Activated naive CD4-positive, alpha-beta T cell (primary cell): ENCODE results near the gene COL5A2.

Source experiments
- DNase-seq, 4 experiments: peaks; one replicate each; lab custom pipeline; 2025; lab: John Stamatoyannopoulos, UW

Gene COL5A2

DNA sequence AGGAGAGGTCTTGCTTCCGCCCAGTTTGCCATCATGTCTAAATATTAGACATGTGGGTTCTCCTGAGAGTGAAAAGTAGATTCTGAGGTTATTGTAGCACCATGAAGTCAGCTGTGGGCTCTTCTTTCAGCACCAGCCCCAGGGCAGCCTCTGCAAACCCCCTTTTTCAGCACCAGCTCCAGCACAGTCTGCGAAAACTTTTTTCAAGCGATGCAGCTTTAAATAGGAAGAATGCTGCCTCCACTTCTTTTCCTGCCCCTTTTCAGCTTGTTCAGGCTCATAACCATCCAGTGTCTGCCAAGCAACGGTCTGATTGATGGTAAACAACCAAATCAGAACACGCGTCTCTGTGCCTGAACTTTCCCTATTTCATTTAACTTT lies at the start of gene COL5A2:
Gene COL5A2, minus strand, starts transcription at position 192 of the 381 bp plus-strand sequence. Its CDS starts 157 bp downstream, at position 35.
- DNase-seq = no peak

DNA sequence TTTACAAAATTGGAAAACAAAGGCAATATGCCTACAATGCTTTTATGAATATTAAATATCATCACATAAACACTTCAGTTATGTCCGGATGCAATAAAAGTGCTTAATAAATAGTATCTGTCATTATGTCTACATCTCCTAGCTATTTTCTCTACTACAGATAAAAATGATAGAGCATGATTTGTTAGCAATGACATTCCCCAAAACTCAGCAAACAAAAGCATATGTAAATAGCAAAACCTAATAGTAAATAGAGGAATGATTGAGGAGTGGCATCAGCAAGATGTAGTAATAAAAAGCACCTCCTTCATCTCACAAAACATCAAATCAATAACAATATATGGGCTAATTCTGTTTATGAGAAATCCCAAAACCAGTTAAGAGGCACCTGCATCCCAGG lies 46.5 kb upstream of the COL5A2 start:
- DNase-seq = no peak

DNA sequence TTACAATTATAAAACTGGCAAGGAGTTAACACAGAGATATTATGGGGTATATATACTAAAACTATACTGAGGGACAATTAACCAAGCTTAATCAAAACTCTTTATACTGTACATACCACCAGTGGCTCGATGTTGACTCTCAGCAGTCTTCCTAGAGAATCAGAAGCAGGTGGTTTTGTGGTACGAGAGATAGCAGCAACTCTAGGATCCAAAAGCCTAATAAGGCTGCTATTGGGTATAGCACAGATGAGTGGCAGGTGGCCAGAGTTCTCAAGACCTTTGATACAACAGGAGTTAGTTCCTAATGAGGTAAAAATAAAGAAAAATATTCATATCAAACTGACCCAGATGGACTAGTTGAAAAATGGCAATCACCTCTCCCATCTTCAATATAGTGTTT lies 45.5 kb upstream of the COL5A2 start:
- no peak for DNase-seq

DNA sequence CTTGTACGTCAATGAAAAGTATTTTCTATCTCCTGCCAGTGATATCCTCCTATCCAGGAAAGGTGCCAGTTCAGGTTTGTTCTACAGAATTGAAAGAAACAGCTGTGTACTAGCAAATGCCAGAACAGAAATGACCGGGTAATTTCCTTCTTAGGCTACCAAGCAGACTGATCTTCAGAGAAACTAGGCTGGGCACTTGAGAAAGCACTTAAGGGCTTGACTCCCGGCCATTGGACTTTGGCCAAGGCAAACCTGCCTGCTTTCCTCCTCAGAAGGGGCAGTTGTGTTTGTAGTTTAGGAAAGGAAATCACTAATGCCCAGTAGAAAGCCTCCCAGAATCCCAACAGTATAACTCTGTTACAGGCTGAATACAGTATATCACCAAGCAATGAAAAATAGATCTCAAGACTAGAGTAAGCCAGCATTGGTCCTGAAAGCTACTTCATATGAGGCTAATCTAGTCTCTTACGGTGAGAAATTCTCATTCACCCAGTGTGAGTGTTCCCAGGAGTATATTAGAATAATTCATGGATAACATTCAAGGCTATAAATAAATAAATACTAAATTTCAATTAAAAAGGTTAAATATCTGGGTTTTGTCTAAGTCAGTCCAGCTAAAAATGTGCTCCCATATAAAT lies 43.0 kb upstream of the COL5A2 start:
- DNase-seq = no peak

DNA sequence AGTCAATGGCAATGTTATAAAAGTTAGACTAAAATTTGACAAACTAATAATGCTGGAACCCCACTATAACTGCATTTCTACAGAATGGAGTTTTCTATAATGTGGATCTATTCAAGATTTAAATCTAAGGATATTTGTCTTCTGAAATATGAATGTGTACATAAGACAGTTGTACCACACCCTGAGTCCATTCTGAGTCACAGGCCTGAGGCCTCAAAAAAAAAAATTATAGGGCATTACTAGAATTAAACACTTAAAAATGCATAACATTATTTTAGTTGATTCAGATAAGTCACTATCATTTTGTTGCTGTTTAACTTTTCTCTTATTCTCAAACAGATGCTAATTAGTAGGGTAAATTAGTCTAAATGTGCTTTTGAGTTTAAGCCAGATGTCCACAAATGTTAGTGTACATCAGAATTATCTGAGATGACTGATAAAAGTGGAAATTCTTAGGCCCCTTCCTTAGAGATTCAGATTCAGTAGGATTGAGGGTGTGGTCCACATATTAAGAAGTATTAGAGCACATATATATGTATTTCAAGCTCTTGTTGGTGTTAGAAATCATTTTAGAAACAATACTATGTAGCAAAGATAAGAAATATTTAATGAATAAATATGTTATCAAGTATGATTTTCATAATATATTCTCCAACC lies 42.4 kb upstream of the COL5A2 start:
- no peak for DNase-seq

DNA sequence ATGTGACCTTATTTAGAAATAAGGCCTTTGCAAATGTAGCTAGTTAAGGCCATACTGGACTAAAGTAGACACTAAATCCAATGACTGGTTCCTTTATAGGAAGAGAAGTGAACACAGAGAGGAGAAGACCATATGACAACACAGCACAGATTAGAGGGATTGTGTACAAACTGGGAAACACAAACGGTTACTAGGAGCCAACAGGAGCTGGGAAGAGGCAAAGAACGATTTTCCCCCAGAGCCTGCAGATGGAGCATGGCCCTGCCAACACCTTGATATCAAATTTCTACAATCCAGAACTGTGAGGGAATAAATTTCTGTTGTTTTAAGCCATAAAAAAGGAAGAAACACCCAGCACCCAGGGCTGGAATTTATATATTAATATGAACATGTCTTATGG lies 38.7 kb upstream of the COL5A2 start:
- no peak for DNase-seq

DNA sequence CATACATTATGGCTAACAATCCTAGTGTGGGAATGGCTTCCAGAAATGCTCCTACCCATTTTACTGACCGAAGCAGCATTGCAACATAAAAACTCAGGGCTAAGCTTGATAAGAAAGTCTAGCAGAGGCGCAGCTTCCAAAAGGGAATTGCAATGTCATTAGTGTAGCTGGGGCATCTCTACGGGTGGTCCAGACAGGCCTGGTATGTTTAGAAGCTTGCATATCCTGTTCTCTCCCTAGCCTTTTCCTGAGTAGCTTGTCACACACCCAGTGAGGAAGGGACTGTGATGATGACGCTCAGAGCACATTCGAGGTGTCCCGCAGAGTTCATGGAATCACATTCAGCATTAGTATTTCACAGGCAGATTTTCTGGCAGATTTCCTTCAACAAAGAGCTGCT lies 38.0 kb upstream of the COL5A2 start:
- DNase-seq = no peak

DNA sequence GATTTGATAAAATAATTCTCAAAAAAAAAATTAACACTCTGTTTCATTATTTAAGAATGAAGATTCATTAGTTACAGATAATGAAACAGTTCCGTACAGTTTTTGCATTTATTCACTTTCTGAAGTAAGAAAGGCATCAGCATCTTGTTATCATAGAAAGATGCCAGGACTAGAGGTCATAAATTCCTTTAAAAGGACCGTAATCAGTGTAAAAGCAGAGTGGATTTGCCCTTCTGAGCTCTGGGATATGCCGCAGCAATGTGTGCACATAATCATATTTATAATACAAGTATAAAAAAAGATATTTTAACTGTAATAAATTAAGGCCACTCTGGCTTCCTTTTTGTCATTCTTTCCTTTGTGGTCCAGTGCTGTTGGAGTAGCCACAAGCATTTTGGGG lies 37.5 kb upstream of the COL5A2 start:
- DNase-seq = no peak

DNA sequence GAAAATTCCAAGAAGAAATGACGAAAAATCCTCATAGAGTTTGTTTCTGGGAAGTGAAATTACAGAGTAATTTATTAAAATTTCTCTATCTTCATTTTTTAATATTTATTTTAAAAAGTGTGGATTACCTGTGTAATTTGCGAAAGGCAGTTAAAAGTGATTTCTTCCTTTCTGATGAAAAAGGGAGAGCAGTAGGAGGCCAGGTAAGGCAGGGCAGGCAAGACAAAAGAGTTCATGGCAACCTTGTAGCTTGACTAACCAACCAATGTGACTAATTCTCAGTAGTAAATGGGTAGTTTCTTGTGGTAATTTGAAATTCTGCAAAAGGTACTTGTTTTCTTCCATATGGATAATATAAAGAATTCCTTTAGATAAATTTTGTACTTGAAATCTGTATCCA lies 34.9 kb upstream of the COL5A2 start:
- DNase-seq = no peak

DNA sequence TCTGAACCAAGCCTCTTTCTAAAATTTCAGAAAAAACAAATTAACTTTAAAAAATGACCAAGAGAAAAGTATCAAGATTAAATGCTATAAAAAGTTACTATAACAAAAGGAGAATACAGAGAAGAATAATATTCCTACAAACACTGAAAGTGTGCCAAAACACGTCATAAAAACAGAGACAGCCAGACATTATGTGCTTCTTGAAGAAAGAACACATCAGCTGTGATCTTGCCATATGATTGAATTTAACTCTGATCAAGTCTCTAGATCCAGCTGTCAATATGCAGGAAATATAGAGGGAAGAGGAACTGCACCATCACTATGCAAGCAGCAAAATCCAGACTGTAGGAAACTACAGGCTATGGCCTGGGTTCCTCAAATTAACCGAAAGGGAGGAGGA lies 33.7 kb upstream of the COL5A2 start:
- DNase-seq = no peak

DNA sequence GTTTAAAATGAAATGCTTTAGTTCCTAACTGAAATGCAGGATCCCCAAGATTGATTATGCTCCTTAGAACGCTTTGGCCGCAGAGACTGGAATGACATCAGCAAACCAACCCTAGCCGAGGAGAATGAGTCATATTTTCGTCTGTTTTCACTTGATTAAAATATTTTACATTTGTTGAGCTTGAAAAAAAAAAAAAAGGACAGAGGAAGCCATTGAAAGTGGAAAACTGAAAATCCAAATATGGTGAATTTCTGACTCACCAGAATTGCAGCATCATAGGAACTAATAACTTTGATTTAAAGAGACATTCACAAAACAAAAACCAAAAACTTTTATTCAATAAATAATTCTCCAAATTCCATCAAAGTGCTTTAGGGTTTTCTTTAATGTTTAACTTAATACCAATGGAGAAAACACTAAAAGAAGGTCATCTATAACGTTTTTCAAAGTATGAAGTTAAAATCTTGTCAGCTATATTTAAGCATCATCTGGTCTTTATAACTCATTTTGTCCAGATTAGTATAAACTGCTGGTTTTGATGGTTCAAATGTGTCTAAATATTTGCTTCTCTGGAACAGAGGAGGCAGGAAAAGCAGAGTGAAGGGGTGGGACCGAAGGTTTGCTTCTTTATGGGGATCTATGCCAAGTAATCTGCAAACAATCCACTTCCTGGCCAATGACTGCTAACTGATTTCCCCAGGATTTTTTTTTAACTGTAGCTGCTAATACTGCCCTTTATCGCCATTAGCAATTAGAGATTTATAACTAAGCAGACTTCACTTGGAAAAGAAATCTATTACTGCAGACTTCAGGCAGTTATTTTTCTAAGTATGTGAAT lies 30.9 kb upstream of the COL5A2 start:
- DNase-seq = no peak

DNA sequence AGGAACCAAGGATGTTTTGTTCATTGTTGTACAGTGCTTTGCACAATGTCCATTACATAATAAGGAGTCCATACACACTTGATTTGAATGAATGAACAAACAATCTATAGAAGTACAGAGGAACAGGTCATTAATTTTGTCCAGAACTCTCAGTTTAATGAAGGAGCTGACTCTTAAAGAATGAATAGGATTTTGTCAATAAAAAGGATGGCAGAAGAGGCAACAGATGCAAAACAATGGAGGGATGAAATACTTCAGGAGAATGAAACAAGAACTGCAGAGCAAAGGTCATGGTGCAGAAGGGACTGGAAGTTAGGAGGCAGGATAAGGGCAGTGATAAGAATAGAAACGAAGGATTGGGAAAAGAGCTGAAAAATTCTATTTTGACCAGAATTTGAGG lies 28.7 kb upstream of the COL5A2 start:
- no peak for DNase-seq

DNA sequence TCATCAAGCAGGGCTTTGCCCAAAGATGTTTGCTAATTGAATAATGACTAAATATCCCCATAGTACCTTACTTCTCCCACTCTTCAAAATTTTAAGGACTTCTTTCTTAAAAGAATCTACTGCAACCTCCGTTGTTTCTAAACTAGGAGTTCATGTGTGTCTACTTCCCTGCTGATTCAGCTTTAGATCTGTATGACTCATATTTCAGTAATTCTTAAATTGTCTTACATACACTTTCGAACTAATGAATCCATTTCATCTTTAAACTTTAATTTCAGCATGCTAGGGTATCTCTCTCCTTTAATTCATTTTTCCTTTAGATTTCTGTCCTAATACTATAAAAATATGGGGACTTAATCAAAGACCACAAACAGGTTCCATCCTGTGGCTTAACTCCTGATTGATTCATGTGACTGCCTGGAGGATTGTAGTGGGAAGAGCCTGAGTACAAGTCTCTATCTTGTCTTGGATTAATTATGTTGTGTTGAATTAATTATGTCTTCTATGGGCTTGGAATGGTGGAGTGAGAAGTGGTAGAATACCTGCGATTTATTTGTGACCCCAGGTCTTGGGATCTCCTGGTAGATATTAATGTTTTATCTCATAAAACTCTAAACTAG lies 24.9 kb upstream of the COL5A2 start:
- no peak for DNase-seq

DNA sequence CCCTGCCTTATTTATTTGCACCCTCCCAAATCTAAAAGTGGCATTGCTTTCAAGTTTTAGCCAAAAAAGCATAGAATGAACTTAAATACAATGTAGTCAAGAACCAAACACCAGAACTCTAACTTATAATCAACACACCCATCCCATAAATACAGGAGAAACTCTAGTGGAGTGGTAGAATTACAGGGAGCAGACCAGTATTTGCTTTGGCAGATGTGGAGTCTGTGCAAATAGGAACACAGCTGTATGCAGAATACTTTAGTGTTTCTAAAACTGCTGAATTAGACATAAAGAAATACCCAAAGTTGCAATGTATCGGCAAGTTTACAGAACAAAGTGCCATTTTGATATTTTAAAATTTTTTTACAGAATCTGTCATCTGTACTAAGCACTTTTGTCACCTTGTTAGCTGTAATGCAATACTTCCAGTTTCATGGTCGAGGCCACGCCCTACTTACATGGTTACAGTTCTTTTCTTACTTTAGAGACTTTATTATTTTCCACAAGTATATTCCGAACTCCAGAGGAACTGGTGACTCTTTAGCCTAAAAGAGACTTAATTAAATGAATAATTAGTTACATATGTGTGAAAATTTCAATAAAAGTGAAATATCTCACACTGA lies 23.7 kb upstream of the COL5A2 start:
- DNase-seq = no peak

DNA sequence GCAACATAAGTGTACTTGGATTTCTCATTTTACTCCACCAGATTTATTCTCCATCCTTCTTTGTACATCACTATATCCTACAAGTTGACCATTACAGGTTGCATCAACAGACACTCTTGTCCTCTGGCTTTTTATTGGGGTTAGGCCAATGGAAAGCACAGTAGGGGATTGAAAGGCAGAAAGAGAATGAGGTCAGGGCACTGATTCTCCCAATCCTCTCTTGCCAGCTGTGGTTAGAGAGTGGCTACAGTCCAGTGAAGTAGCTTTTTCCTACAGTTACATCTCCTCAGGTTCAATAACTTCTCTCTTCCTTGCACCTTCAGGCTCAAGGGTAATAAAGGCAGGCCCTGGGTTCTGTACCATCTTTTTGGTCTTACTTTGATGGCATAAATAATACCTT lies 20.2 kb upstream of the COL5A2 start:
- no peak for DNase-seq

DNA sequence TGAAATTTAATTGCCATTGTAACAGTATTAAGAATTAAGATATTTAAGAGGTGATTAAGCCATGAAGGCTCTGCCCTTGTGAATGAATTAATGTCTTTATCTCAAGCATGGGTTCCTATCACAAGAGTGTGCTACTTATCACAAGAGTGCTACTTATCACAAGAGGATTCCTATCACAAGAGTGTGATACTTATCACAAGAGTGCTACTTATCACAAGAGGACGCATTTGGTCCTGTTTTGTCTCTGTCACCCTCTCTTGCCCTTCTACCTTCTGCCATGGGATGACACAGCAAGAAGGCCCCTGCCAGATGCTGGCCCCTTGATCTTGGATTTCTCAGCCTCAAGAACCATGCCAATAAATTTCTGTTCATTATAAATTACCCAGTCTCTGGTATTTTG lies 13.2 kb upstream of the COL5A2 start:
- no peak for DNase-seq

DNA sequence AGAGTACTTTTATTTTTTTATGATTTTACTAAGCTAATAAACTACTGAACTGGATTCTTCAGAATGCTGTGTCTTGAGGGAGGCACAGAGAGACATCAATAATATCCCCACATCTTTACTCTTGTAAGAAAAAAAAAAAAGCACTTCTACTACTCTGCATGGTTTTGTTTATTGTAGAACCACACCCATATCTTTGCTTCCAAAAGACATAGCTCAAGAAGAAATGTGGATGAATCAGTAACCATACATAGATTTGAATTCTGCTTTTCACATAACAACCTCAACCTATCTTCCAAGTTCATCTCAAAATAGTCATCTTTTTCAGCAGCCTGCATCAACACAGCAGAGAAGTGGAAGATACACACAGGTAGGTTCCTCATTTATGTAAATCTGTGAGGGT lies 12.2 kb upstream of the COL5A2 start:
- no peak for DNase-seq

DNA sequence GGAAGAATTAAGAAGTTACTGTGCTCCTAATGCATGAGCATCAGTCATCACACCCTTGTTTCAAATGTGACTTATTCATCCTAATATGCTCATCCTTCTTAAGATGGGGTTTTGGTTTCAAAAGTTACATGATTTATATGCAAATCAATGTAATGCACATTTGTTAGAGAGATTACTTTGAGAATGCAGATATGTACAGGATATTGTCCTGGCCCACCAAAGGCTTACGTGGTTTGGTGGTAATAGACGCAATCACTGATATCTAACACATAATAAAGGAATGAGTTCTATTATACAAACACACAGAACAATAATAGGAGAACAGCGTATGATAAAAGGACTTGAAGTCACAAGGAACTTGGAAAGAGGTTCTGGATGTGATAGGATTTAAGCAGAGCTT lies 11.1 kb upstream of the COL5A2 start:
- DNase-seq = no peak

DNA sequence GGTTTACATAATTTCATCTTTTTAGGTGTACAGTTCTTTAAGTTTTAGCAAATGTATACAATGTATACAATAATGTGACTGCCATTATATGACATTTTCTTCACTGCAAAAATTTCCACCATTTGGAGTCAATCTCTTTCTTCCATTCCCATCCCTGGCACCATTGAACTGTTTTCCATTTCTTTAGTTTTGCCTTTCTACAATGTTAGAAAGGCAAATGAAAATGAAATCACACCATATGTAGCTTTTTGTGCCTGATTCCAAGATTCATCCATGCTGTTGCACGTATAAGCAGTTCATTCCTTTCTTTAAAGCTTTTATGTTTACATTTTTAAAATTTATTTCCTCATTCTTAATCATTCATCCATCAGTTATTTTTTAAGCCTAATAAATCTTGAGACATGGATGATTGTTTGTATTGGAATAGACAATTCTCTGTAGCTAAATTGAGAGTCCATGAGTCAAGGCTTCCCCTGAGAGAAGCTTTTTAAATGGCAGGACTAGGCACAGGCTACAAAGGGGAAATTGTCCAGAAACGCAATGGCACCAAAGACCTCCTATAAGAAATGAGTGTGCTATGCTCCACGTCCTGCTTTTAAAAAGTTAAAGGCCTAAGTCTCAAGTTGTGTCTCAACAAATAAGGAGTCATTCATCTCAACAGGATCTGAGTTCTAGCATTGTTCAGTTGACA lies 8.7 kb upstream of the COL5A2 start:
- DNase-seq = no peak

DNA sequence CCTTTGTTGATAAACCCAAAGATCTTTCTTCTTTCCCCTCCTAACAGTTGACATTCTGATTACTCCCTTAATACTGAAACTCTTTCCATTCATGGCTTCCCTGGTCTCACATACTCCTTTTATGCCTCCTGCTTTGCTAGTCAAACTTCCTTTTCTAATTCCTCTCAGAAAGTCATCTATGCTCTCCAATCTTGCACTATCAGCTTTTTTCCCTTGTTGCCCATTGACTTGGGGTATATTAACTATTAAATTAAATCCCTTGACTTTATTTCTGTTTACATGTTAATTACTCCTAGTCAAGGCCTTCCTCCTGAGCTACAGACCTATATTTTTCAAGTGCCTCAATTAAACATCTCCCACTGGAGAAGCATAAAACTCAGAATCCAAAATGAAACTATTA lies 3.6 kb upstream of the COL5A2 start:
- no peak for DNase-seq

DNA sequence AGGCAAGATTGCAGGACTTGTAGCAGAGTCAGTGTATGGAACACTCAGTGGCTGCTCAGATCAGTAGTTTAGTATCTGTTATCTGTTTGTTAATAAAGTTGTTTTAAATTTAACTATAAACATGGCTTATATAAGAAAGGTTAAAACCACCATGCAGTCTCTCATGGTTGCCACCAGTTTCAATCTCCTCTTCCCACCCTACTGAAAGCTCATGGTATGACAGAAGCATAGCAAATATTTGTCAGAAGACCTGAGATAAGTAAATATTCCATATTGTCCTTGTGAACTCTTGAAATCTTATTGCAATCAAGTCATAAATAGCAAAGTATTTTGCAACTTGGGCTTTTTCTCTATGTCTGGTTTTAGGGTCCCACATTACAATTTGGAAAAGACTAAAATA lies 2.1 kb upstream of the COL5A2 start:
- no peak for DNase-seq
